ENCODE measurements around the gene GRN. TPM values are rescaled to one million over a fixed set of nuclear protein-coding genes. Genes with fewer than 3 reads are reported as not detected.

Gene GRN
- total and polyA plus RNA-seq, 2 of the 13 experiments (the other 11 are each of a cell fraction or from before 2014, with no cell fraction given) = 86.6 to 143 TPM

GRCh38 chr17:44326861-44327444, 18.1 kb upstream of the GRN start (continued):
- no peak for TF ChIP-seq NFIB (CRISPR knock-in tag; IDR thresholded peaks at IDR 0.05; ENCODE audit: borderline replicate concordance)
- peak; percentile 33; the same call in 1 of the 2 replicates for TF ChIP-seq PAXIP1 (CRISPR knock-in tag; conservative IDR thresholded peaks at IDR 0.05)
- peak; percentile 56 for TF ChIP-seq ELF1 (CRISPR knock-in tag; IDR thresholded peaks at IDR 0.05)
- no peak for TF ChIP-seq ZBTB1 (CRISPR knock-in tag; IDR thresholded peaks at IDR 0.05; ENCODE audit: borderline replicate concordance)
- peak; percentile 88 for TF ChIP-seq ERF (CRISPR knock-in tag; IDR thresholded peaks at IDR 0.05)
- peak; percentile 42; the same call in 1 of the 2 replicates for TF ChIP-seq STAT6 (CRISPR knock-in tag; IDR thresholded peaks at IDR 0.05; ENCODE audit: borderline replicate concordance)
- TF ChIP-seq DNMT1 (CRISPR knock-in tag; IDR thresholded peaks at IDR 0.05) = no peak
- TF ChIP-seq PHF5A (CRISPR knock-in tag; IDR thresholded peaks at IDR 0.05; ENCODE audit: low read depth, unreplicated experiment) = peak; percentile 73
- no peak for TF ChIP-seq GLI4 (CRISPR knock-in tag; IDR thresholded peaks at IDR 0.05; ENCODE audit: borderline replicate concordance)
- no peak for TF ChIP-seq ZBTB39 (CRISPR knock-in tag; IDR thresholded peaks at IDR 0.05)
- TF ChIP-seq CERS6 (CRISPR knock-in tag; IDR thresholded peaks at IDR 0.05) = no peak
- TF ChIP-seq MAFK (conservative IDR thresholded peaks at IDR 0.05 in 1 of 2, IDR thresholded peaks at IDR 0.05 in 1 of 2; ENCODE audit: low read length in 2 of 2) = no peak
- no peak for TF ChIP-seq CBX2 (IDR thresholded peaks at IDR 0.05; ENCODE audit: low read depth, low read length)
- TF ChIP-seq CBX2 (CRISPR knock-in tag; IDR thresholded peaks at IDR 0.05; ENCODE audit: low read depth) = no peak
- TF ChIP-seq RXRA (CRISPR knock-in tag; IDR thresholded peaks at IDR 0.05) = no peak
- peak; percentile 98 for TF ChIP-seq MAX (IDR thresholded peaks at IDR 0.05)
- TF ChIP-seq KLF16 (CRISPR knock-in tag; IDR thresholded peaks at IDR 0.05) = peak in 1 of 2 experiments; percentile 82; a peak in 2 of 4 replicates
- peak; percentile 55; the same call in 1 of the 2 replicates for TF ChIP-seq HDAC2 (CRISPR knock-in tag; IDR thresholded peaks at IDR 0.05)
- no peak for TF ChIP-seq ZNF235 (CRISPR knock-in tag; IDR thresholded peaks at IDR 0.05; ENCODE audit: borderline replicate concordance)
